PC-3 (cell line): ENCODE measurements around the gene FAM20B. TPM values are rescaled to one million over a fixed set of nuclear protein-coding genes. Genes with fewer than 3 reads are reported as not detected.
A peak's percentile ranks its signal among the peaks of the same experiment; 100 is the strongest.

Source experiments
- ATAC-seq: fragments of 200-7000 bp; cut with Tn5 transposase; 2 replicates; pipeline ENCODE4 v1.9.1; 2020; ENCODE audit warnings: mild to moderate bottlenecking, moderate library complexity
- BruUV-seq: library from RNA; stranded (reverse); fragments of 400-500 nt; replicated peaks from 2 replicates; lab custom pipeline; 2021; lab: Mats Ljungman, UMichigan
- CTCF ChIA-PET: fragments of 300-600 bp; sonication (Branson Sonifier 250); formaldehyde crosslinking; loops from one replicate; lab custom pipeline; 2022; ENCODE audit warnings: antibody characterized with exemption; lab: Charles Lee
- POLR2A ChIA-PET: fragments of 300-600 bp; sonication (Branson Sonifier 250); formaldehyde crosslinking; loops from one replicate; lab custom pipeline; 2022; ENCODE audit warnings: antibody characterized with exemption; ENCODE audit not compliant: unreplicated experiment; lab: Charles Lee
- DNase-seq: peaks from one replicate; pipeline ENCODE4 v3.0.0-alpha.2; 2015
- H2AFZ ChIP-seq: fragments of 300-600 bp; sonication (generic); 2 replicates; pipeline ENCODE4 v1.6.0; 2016; ENCODE audit warnings: antibody characterized with exemption, low read length
- H3F3A ChIP-seq: fragments of 300-600 bp; sonication (generic); one replicate; pipeline ENCODE4 v1.6.0; 2017; ENCODE audit warnings: antibody characterized with exemption, low read length, control low read depth, mild to moderate bottlenecking; ENCODE audit not compliant: unreplicated experiment
- H3K27ac ChIP-seq: fragments of 300-600 bp; sonication (generic); 2 replicates; pipeline ENCODE4 v1.5.1; 2016; ENCODE audit warnings: mild to moderate bottlenecking, low read length
- H3K27me3 ChIP-seq: fragments of 300-600 bp; sonication (generic); 2 replicates; pipeline ENCODE4 v1.6.1; 2016; ENCODE audit warnings: low read length, mixed read lengths
- H3K36me3 ChIP-seq: fragments of 300-600 bp; sonication (generic); 2 replicates; pipeline ENCODE4 v1.6.1; 2016; ENCODE audit warnings: low read depth, mixed run types, low read length, mixed read lengths
- H3K4me1 ChIP-seq: fragments of 300-600 bp; sonication (generic); 2 replicates; pipeline ENCODE4 v1.5.1; 2016; ENCODE audit warnings: low read length; ENCODE audit not compliant: insufficient read depth
- H3K4me2 ChIP-seq: fragments of 300-600 bp; sonication (generic); 2 replicates; pipeline ENCODE4 v1.6.0; 2016; ENCODE audit warnings: low read length
- H3K4me3 ChIP-seq: fragments of 300-600 bp; sonication (generic); 2 replicates; pipeline ENCODE4 v1.5.1; 2016; ENCODE audit warnings: mild to moderate bottlenecking, low read length, mixed read lengths
- H3K79me2 ChIP-seq: fragments of 300-600 bp; sonication (generic); 2 replicates; pipeline ENCODE4 v1.6.1; 2017; ENCODE audit warnings: low read length, mixed read lengths
- H3K9ac ChIP-seq: fragments of 300-600 bp; sonication (generic); 2 replicates; pipeline ENCODE4 v1.6.0; 2016; ENCODE audit warnings: mild to moderate bottlenecking, low read length
- H3K9me2 ChIP-seq: fragments of 300-600 bp; sonication (generic); replicated peaks from 2 replicates; pipeline ENCODE4 v1.6.1; 2016; ENCODE audit warnings: mixed run types, low read length, mixed read lengths
- H3K9me3 ChIP-seq: fragments of 300-600 bp; sonication (generic); 2 replicates; pipeline ENCODE4 v1.6.1; 2016; ENCODE audit warnings: low read length, mixed read lengths
- H4K20me1 ChIP-seq: fragments of 300-600 bp; sonication (generic); 2 replicates; pipeline ENCODE4 v1.6.1; 2016; ENCODE audit warnings: low read length, mixed read lengths
- EZH2 ChIP-seq: fragments of 300-600 bp; sonication (generic); IDR thresholded peaks from one replicate; pipeline ENCODE4 v1.6.1; 2017; ENCODE audit warnings: antibody characterized with exemption, mild to moderate bottlenecking, low read length; ENCODE audit not compliant: unreplicated experiment
- EZH2phosphoT487 ChIP-seq: fragments of 300-600 bp; sonication (generic); IDR thresholded peaks from 2 replicates; pipeline ENCODE4 v1.6.1; 2018; ENCODE audit warnings: mild to moderate bottlenecking, antibody characterized with exemption, low read length, borderline replicate concordance
- intact Hi-C: fragments of 100-400 bp; cut with micrococcal nuclease; formaldehyde crosslinking; loops from 2 replicates; pipeline ENCODE4 v1.9.0; 2023
- total RNA-seq: library from RNA; depleted of rRNA; stranded (reverse); fragments of >200 nt; gene quantifications from 2 replicates; pipeline ENCODE4 v1.2.3, GENCODE V29; 2014
- TF ChIP-seq, protein P1 (sequence below): fragments of 300-600 bp; sonication (generic); conservative IDR thresholded peaks from 2 replicates; pipeline ENCODE4 v1.5.1; 2017; ENCODE audit warnings: antibody characterized with exemption, low read depth, mild to moderate bottlenecking, low read length

FAM20B gene
- total RNA-seq, 1 experiment from 2014 or later = 21.1 TPM

DNA sequence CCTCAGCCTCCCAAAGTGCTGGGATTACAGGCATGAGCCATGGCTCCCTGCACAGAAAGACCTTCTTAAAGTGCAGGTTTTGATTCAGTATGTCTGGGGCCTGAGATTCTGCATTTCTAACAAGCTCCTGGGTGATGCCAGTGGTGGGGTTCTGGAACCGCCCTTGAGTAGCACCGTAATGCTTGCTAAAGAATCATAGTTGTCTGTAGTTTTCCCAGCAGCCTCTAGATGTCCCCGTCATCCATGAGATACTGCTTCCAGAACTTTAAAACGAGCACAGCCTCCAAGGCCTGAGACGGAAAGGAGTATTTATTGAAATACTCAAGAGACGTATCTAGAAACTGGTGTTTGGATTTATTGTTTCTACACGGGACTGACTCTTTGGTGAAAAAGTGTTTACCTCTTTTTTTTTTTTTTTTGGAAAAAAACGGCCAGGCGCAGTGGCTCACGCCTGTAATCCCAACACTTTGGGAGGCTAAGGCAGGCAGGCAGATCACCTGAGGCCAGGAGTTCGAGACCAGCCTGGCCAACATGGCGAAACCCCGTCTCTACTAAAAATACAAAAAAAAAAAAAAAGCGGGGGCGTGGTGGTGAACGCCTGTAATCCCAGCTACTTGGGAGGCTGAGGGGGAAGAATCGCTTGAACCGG, 53.5 kb downstream of the FAM20B start:
- CTCF ChIA-PET = interaction anchor here (0.5 to 0.6 kb wide), 2 partner anchors 160 to 161 kb away, joined by 3 to 7 read pairs; no protein-coding TSS in a partner anchor
- BruUV-seq = no TSS peak

DNA sequence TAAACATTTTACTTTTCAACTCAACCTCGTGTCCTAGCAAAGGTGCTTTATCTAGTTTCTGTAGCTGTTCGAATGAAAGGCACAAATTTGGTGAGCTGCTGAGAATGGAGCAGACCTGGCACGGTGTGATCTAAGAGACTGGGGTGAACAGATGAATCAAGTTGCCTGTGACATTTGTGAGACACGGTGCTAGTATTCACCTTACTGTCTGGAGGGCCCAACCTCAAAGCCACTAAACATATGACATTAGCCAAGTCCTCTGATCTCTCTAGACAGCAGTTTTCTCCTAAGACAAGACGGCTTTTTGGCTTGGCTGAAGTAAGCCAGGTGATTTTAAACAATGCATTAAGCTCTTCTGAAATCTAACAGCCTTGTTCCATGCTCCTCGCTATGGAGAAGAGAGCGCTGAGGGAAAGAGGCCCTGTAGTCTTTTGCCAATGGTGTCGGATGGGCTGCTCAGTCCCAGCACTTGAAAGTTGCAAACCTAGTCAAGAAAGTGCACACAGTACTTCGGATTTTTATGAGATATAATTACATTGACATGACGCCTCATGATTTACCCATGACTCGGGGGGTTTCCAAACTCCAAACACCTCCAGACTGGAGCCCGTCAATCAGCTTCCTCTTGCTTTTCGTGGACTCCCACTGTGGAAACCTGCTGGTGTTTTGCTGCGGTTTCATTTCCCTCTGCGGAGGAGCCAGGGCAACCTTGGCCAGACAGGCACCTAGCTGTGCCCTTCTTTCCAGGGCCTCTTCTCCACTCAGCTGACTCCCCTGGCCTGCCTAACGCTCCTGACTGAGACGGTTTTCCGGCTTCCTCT, 55.4 kb downstream of the FAM20B start:
- Histone ChIP-seq H3K9ac (peak overlapping the region; percentile 88), H3K27ac (peak overlapping the region; percentile 41), H3F3A (no peaks in the 10 kb centered on the region), H2AFZ (peak overlapping the region; percentile 54), H3K79me2 (peaks cover 42% of the 10 kb centered on the region), H3K9me2 (no peaks in the 10 kb centered on the region), H3K27me3 (no peaks in the 10 kb centered on the region), H3K36me3 (no peaks in the 10 kb centered on the region), H4K20me1 (no peaks in the 10 kb centered on the region), H3K4me3 (peak overlapping the region; percentile 84), H3K4me1 (peaks cover 31% of the 10 kb centered on the region), H3K4me2 (peak overlapping the region; percentile 95), H3K9me3 (no peaks in the 10 kb centered on the region)
- TSS peak; percentile 87 for BruUV-seq
- POLR2A ChIA-PET = interaction anchor here (0.6 kb wide), 1 partner anchor 37 kb away, joined by 3 read pairs; no protein-coding TSS in a partner anchor
- ATAC-seq (no peak; the same call in 1 of the 2 replicates), DNase-seq (no peak)
- TF ChIP-seq, protein P1, sequence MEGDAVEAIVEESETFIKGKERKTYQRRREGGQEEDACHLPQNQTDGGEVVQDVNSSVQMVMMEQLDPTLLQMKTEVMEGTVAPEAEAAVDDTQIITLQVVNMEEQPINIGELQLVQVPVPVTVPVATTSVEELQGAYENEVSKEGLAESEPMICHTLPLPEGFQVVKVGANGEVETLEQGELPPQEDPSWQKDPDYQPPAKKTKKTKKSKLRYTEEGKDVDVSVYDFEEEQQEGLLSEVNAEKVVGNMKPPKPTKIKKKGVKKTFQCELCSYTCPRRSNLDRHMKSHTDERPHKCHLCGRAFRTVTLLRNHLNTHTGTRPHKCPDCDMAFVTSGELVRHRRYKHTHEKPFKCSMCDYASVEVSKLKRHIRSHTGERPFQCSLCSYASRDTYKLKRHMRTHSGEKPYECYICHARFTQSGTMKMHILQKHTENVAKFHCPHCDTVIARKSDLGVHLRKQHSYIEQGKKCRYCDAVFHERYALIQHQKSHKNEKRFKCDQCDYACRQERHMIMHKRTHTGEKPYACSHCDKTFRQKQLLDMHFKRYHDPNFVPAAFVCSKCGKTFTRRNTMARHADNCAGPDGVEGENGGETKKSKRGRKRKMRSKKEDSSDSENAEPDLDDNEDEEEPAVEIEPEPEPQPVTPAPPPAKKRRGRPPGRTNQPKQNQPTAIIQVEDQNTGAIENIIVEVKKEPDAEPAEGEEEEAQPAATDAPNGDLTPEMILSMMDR = no peak
- TF ChIP-seq EZH2phosphoT487 (no peak), EZH2 (no peak)
- intact Hi-C loops = loop anchor here (2.0 to 5.0 kb wide), 2 partner anchors 212 to 286 kb away; partner anchors contain the start of genes AXDND1 and SOAT1
- CTCF ChIA-PET = no interaction called here

More for the DNA sequence above, 53.5 kb downstream of the FAM20B start:
- ATAC-seq (peak; percentile 8; the same call in 1 of the 2 replicates), DNase-seq (peak; percentile 75)
- no peaks in the 10 kb centered on the region; the same call in 1 of the 2 replicates for H3K36me3 ChIP-seq
- H4K20me1 ChIP-seq = no peaks in the 10 kb centered on the region
- H3K27ac ChIP-seq = no peak overlapping the region
- H3K9me3 ChIP-seq = no peaks in the 10 kb centered on the region
- TF ChIP-seq EZH2phosphoT487 (no peak), EZH2 (no peak)
- TF ChIP-seq, protein P1 = peak; percentile 71
- H3K79me2 ChIP-seq = peaks cover 27% of the 10 kb centered on the region
- no peaks in the 10 kb centered on the region for H3K9me2 ChIP-seq
- no peak overlapping the region for H3K4me2 ChIP-seq
- POLR2A ChIA-PET = no interaction called here
- H2AFZ ChIP-seq = no peak overlapping the region
- H3K4me1 ChIP-seq = peaks cover 35% of the 10 kb centered on the region
- no peaks in the 10 kb centered on the region for H3F3A ChIP-seq
- H3K9ac ChIP-seq = no peak overlapping the region
- H3K27me3 ChIP-seq = no peaks in the 10 kb centered on the region
- intact Hi-C loops = loop anchor here (2.0 kb wide), 3 partner anchors 42 to 116 kb away; no protein-coding TSS in a partner anchor
- H3K4me3 ChIP-seq = no peak overlapping the region
